Osteocyte (in vitro differentiated cells): ENCODE measurements around the gene HGF. TPM values are rescaled to one million over a fixed set of nuclear protein-coding genes. Genes with fewer than 3 reads are reported as not detected.
A peak's percentile ranks its signal among the peaks of the same experiment; 100 is the strongest.

Experiments used
- DNase-seq: peaks from one replicate; pipeline ENCODE4 v3.0.0; 2021; ENCODE audit warnings: mixed read lengths; ENCODE audit not compliant: unreplicated experiment; ENCODE audit errors: extremely low spot score
- H3K27ac Mint-ChIP-seq: one replicate; pipeline ENCODE4 v1.8.0; 2021; ENCODE audit warnings: mild to moderate bottlenecking, mixed read lengths; ENCODE audit not compliant: unreplicated experiment
- H3K27me3 Mint-ChIP-seq: one replicate; pipeline ENCODE4 v1.8.0; 2021; ENCODE audit warnings: mixed read lengths; ENCODE audit not compliant: unreplicated experiment
- H3K36me3 Mint-ChIP-seq: one replicate; pipeline ENCODE4 v1.8.0; 2021; ENCODE audit warnings: mixed read lengths; ENCODE audit not compliant: unreplicated experiment
- H3K4me1 Mint-ChIP-seq: one replicate; pipeline ENCODE4 v1.8.0; 2021; ENCODE audit warnings: mixed read lengths; ENCODE audit not compliant: unreplicated experiment
- H3K4me3 Mint-ChIP-seq: one replicate; pipeline ENCODE4 v1.8.0; 2021; ENCODE audit warnings: mild to moderate bottlenecking, moderate library complexity, mixed read lengths; ENCODE audit not compliant: unreplicated experiment
- H3K9me3 Mint-ChIP-seq: one replicate; pipeline ENCODE4 v1.8.0; 2021; ENCODE audit warnings: mixed read lengths; ENCODE audit not compliant: unreplicated experiment
- total RNA-seq: library from RNA; stranded (reverse); gene quantifications from 2 replicates; pipeline ENCODE4 v1.2.1, GENCODE V29; 2021
- TF ChIP-seq, protein P1 (sequence below): fragments of 200-600 bp; sonication (generic); IDR thresholded peaks from 2 replicates; pipeline ENCODE4 v1.5.0; 2021; ENCODE audit warnings: antibody characterized with exemption, mild to moderate bottlenecking, moderate library complexity

Gene HGF
- total RNA-seq, 1 donor from 2014 or later = 16.0 TPM

DNA sequence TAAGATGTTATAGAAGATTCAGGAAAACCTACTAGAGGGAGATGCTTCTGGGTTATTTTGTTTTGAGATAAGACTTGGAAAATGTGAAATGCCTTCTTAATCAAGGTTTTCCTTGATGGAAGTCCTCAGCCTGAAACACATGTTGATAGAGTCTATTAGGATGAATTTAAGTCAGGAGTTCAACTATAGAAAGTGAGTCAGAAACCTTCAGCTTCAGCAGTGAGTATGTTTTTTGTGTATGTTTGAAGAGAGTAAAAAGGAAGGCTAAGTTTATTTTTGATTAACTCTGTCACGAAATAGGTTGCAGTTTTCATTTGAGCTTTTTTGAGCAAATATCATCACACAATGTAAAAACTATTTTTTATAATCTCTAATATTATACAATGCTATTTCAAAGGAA lies 114.6 kb downstream of the HGF start:
- Mint-ChIP-seq H3K4me3 (no peak overlapping the region), H3K27ac (peak overlapping the region; percentile 94), H3K9me3 (peaks cover 37% of the 10 kb centered on the region), H3K36me3 (peaks cover 35% of the 10 kb centered on the region), H3K27me3 (no peaks in the 10 kb centered on the region), H3K4me1 (peaks cover 32% of the 10 kb centered on the region)
- no peak for DNase-seq
- TF ChIP-seq, protein P1, sequence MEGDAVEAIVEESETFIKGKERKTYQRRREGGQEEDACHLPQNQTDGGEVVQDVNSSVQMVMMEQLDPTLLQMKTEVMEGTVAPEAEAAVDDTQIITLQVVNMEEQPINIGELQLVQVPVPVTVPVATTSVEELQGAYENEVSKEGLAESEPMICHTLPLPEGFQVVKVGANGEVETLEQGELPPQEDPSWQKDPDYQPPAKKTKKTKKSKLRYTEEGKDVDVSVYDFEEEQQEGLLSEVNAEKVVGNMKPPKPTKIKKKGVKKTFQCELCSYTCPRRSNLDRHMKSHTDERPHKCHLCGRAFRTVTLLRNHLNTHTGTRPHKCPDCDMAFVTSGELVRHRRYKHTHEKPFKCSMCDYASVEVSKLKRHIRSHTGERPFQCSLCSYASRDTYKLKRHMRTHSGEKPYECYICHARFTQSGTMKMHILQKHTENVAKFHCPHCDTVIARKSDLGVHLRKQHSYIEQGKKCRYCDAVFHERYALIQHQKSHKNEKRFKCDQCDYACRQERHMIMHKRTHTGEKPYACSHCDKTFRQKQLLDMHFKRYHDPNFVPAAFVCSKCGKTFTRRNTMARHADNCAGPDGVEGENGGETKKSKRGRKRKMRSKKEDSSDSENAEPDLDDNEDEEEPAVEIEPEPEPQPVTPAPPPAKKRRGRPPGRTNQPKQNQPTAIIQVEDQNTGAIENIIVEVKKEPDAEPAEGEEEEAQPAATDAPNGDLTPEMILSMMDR = no peak

DNA sequence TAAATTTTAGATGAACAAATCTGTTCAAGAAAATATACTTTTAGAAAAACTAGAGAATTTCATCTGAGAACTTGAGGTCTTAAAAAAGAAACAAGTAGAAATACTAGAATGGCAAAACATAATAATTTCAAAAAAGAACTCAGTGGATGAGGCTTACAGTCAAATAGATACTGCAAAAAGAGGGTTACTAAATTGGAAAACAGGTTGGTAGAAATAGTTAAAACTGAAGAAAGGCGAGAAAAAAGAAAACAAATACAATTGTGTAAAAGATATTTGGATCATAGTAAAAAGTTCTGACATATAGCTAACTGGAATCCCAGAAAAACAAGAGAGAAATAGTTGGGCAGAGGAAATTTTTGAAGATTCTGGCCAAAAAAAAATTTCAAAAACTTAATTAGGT lies 117.6 kb downstream of the HGF start:
- Mint-ChIP-seq H3K9me3 (peaks cover 25% of the 10 kb centered on the region), H3K36me3 (peaks cover 27% of the 10 kb centered on the region), H3K4me1 (peaks cover 44% of the 10 kb centered on the region)

More for the DNA sequence above, 117.6 kb downstream of the HGF start:
- Mint-ChIP-seq H3K4me3 (no peak overlapping the region), H3K27ac (peak overlapping the region; percentile 52), H3K27me3 (no peaks in the 10 kb centered on the region)
- TF ChIP-seq, protein P1 = no peak
- DNase-seq = no peak
